GM04504 (cell line): ENCODE results near the gene IFT27.

ENCODE experiments used
- DNase-seq: peaks from one replicate; pipeline ENCODE4 v3.0.0-alpha.2; 2012; ENCODE audit warnings: low read depth

The IFT27 gene

GRCh38 chr22:36724836-36725235 is 51.1 kb downstream of the IFT27 start:
- no peak for DNase-seq

DNA sequence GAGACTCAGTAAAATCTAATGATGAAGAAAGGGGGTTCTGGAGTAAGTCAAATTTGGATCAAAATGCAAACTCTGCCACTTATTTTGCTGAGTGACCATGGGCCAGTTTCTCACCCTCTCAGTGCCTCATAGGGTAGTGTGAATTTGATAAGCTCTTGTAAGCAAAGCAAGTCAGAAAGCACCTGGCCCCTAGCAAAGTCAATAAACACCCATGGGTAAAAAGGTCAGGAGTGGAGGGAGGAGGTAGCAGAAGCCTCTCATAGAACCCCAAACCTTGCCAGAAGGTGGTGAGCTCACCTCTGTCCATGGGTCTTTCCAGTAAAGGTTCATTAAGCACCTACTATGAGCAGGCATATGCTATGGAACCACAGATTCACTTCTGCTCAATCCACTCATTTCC is 53.9 kb downstream of the IFT27 start:
- DNase-seq: no peak

GRCh38 chr22:36715647-36716046 is 60.3 kb downstream of the IFT27 start:
- DNase-seq: no peak

GRCh38 chr22:36714110-36714509 is 61.8 kb downstream of the IFT27 start:
- no peak for DNase-seq

- DNase-seq: no peak
Observed at GRCh38 chr22:36713436-36713835, 62.5 kb downstream of the IFT27 start.
